Measurements from ENCODE around the gene TMEM258.

The TMEM258 gene

GRCh38 chr11:61805146-61805545 lies 12.7 kb upstream of the TMEM258 start:
- no peaks in the 10 kb centered on the region for H3K27me3 ChIP-seq (ENCODE audit: insufficient read depth, low read length, poor library complexity)
- no peak overlapping the region for H2AK5ac ChIP-seq (ENCODE audit: low read length)
- no peak overlapping the region for H2BK5ac ChIP-seq (ENCODE audit: low read length)
- H3K4me3 ChIP-seq (ENCODE audit: low read length), result no peak overlapping the region
- no peak overlapping the region for H4K8ac ChIP-seq (ENCODE audit: low read depth, low read length)
- no peak overlapping the region for H3K27ac ChIP-seq (ENCODE audit: low read depth, low read length)
- H3K9ac ChIP-seq (ENCODE audit: low read length), result no peak overlapping the region
- no peak overlapping the region for H3K4ac ChIP-seq (ENCODE audit: low read depth, low read length)
- no peak overlapping the region for H3K18ac ChIP-seq (ENCODE audit: low read length)
- H4K5ac ChIP-seq (ENCODE audit: low read length), result no peak overlapping the region
- no peak overlapping the region for H3K4me2 ChIP-seq (ENCODE audit: low read length)
- H3K36me3 ChIP-seq (ENCODE audit: control insufficient read depth, insufficient read depth, low read length), result peaks cover 48% of the 10 kb centered on the region
- no peak overlapping the region for H3K56ac ChIP-seq (ENCODE audit: low read length)
- no peak for DNase-seq
- no CpG with 5 or more reads among the region's 1 CpG for WGBS (ENCODE audit: extremely low coverage, insufficient coverage, low lambda C conversion rate)
- H3K79me2 ChIP-seq (ENCODE audit: control insufficient read depth, insufficient read depth, low read length), result no peaks in the 10 kb centered on the region
- no peaks in the 10 kb centered on the region for H3K4me1 ChIP-seq (ENCODE audit: control insufficient read depth, low read depth, low read length)
- no peak overlapping the region for H2BK120ac ChIP-seq (ENCODE audit: low read depth, low read length)
- peaks cover 2% of the 10 kb centered on the region for H3K79me1 ChIP-seq (ENCODE audit: low read length)
- no peak overlapping the region for H2BK15ac ChIP-seq (replicated peaks; ENCODE audit: low read depth)
- H3K23ac ChIP-seq (ENCODE audit: low read length), result no peak overlapping the region

GRCh38 chr11:61803889-61804647 lies 11.7 kb upstream of the TMEM258 start:
- no peak overlapping the region for H2AK5ac ChIP-seq (ENCODE audit: low read length)
- no peak overlapping the region for H4K5ac ChIP-seq (ENCODE audit: low read length)
- no peak overlapping the region for H2BK15ac ChIP-seq (replicated peaks; ENCODE audit: low read depth)
- no peaks in the 10 kb centered on the region for H3K27me3 ChIP-seq (ENCODE audit: insufficient read depth, low read length, poor library complexity)
- H3K56ac ChIP-seq (ENCODE audit: low read length), result no peak overlapping the region
- no peak overlapping the region for H3K27ac ChIP-seq (ENCODE audit: low read depth, low read length)
- peaks cover 44% of the 10 kb centered on the region for H3K36me3 ChIP-seq (ENCODE audit: control insufficient read depth, insufficient read depth, low read length)
- H3K4me1 ChIP-seq (ENCODE audit: control insufficient read depth, low read depth, low read length), result no peaks in the 10 kb centered on the region
- DNase-seq, result no peak
- H3K23ac ChIP-seq (ENCODE audit: low read length), result no peak overlapping the region
- no peak overlapping the region for H3K18ac ChIP-seq (ENCODE audit: low read length)
- no peak overlapping the region for H4K8ac ChIP-seq (ENCODE audit: low read depth, low read length)
- H3K79me1 ChIP-seq (ENCODE audit: low read length), result peaks cover 6% of the 10 kb centered on the region
- no peak overlapping the region for H2BK5ac ChIP-seq (ENCODE audit: low read length)
- H3K79me2 ChIP-seq (ENCODE audit: control insufficient read depth, insufficient read depth, low read length), result no peaks in the 10 kb centered on the region
- no peak overlapping the region for H3K4ac ChIP-seq (ENCODE audit: low read depth, low read length)
- H3K4me3 ChIP-seq (ENCODE audit: low read length), result no peak overlapping the region
- H3K4me2 ChIP-seq (ENCODE audit: low read length), result no peak overlapping the region
- H2BK120ac ChIP-seq (ENCODE audit: low read depth, low read length), result no peak overlapping the region
- WGBS (ENCODE audit: extremely low coverage, insufficient coverage, low lambda C conversion rate), result no CpG with 5 or more reads among the region's 3 CpGs
- no peak overlapping the region for H3K9ac ChIP-seq (ENCODE audit: low read length)

- H4K8ac ChIP-seq (ENCODE audit: low read depth, low read length), result no peak overlapping the region
Measured at GRCh38 chr11:61802605-61803004, 10.2 kb upstream of the TMEM258 start.

GRCh38 chr11:61800331-61801281 lies 8.2 kb upstream of the TMEM258 start:
- Histone ChIP-seq H4K8ac (ENCODE audit: low read depth, low read length) (no peak overlapping the region), H2BK15ac (replicated peaks; ENCODE audit: low read depth) (no peak overlapping the region), H2BK120ac (ENCODE audit: low read depth, low read length) (no peak overlapping the region), H4K5ac (ENCODE audit: low read length) (no peak overlapping the region), H3K27ac (ENCODE audit: low read depth, low read length) (no peak overlapping the region), H3K9ac (ENCODE audit: low read length) (no peak overlapping the region), H2AK5ac (ENCODE audit: low read length) (no peak overlapping the region), H3K4me1 (ENCODE audit: control insufficient read depth, low read depth, low read length) (no peaks in the 10 kb centered on the region), H3K18ac (ENCODE audit: low read length) (no peak overlapping the region), H3K36me3 (ENCODE audit: control insufficient read depth, insufficient read depth, low read length) (peaks cover 37% of the 10 kb centered on the region), H3K23ac (ENCODE audit: low read length) (no peak overlapping the region), H3K79me2 (ENCODE audit: control insufficient read depth, insufficient read depth, low read length) (peaks cover 6% of the 10 kb centered on the region), H3K4me2 (ENCODE audit: low read length) (no peak overlapping the region), H3K4me3 (ENCODE audit: low read length) (no peak overlapping the region), H3K79me1 (ENCODE audit: low read length) (peaks cover 8% of the 10 kb centered on the region), H2BK5ac (ENCODE audit: low read length) (no peak overlapping the region), H3K56ac (ENCODE audit: low read length) (no peak overlapping the region), H3K4ac (ENCODE audit: low read depth, low read length) (no peak overlapping the region), H3K27me3 (ENCODE audit: insufficient read depth, low read length, poor library complexity) (no peaks in the 10 kb centered on the region)
- DNase-seq, result no peak
- WGBS (ENCODE audit: extremely low coverage, insufficient coverage, low lambda C conversion rate), result no CpG with 5 or more reads among the region's 3 CpGs

More at GRCh38 chr11:61802605-61803004, 10.2 kb upstream of the TMEM258 start:
- H3K4ac ChIP-seq (ENCODE audit: low read depth, low read length), result no peak overlapping the region
- no peaks in the 10 kb centered on the region for H3K27me3 ChIP-seq (ENCODE audit: insufficient read depth, low read length, poor library complexity)
- no CpG with 5 or more reads among the region's 6 CpGs for WGBS (ENCODE audit: extremely low coverage, insufficient coverage, low lambda C conversion rate)
- no peak overlapping the region for H2BK5ac ChIP-seq (ENCODE audit: low read length)
- no peak overlapping the region for H3K56ac ChIP-seq (ENCODE audit: low read length)
- H2BK120ac ChIP-seq (ENCODE audit: low read depth, low read length), result no peak overlapping the region
- H3K18ac ChIP-seq (ENCODE audit: low read length), result no peak overlapping the region
- no peaks in the 10 kb centered on the region for H3K79me2 ChIP-seq (ENCODE audit: control insufficient read depth, insufficient read depth, low read length)
- no peaks in the 10 kb centered on the region for H3K4me1 ChIP-seq (ENCODE audit: control insufficient read depth, low read depth, low read length)
- H3K36me3 ChIP-seq (ENCODE audit: control insufficient read depth, insufficient read depth, low read length), result peaks cover 41% of the 10 kb centered on the region
- H3K27ac ChIP-seq (ENCODE audit: low read depth, low read length), result no peak overlapping the region
- peaks cover 6% of the 10 kb centered on the region for H3K79me1 ChIP-seq (ENCODE audit: low read length)
- no peak overlapping the region for H3K9ac ChIP-seq (ENCODE audit: low read length)
- H4K5ac ChIP-seq (ENCODE audit: low read length), result no peak overlapping the region
- no peak overlapping the region for H3K4me2 ChIP-seq (ENCODE audit: low read length)
- no peak overlapping the region for H2BK15ac ChIP-seq (replicated peaks; ENCODE audit: low read depth)
- H3K23ac ChIP-seq (ENCODE audit: low read length), result no peak overlapping the region
- DNase-seq, result no peak
- H2AK5ac ChIP-seq (ENCODE audit: low read length), result no peak overlapping the region
- no peak overlapping the region for H3K4me3 ChIP-seq (ENCODE audit: low read length)

- no CpG with 5 or more reads among the region's 2 CpGs for WGBS (ENCODE audit: extremely low coverage, insufficient coverage, low lambda C conversion rate)
Measured at GRCh38 chr11:61799665-61800284, 7.4 kb upstream of the TMEM258 start.

More at GRCh38 chr11:61799665-61800284, 7.4 kb upstream of the TMEM258 start:
- Histone ChIP-seq H3K27me3 (ENCODE audit: insufficient read depth, low read length, poor library complexity) (no peaks in the 10 kb centered on the region), H3K18ac (ENCODE audit: low read length) (no peak overlapping the region), H3K79me1 (ENCODE audit: low read length) (peaks cover 13% of the 10 kb centered on the region), H2AK5ac (ENCODE audit: low read length) (no peak overlapping the region), H3K79me2 (ENCODE audit: control insufficient read depth, insufficient read depth, low read length) (peaks cover 15% of the 10 kb centered on the region), H3K27ac (ENCODE audit: low read depth, low read length) (no peak overlapping the region), H3K9ac (ENCODE audit: low read length) (no peak overlapping the region), H2BK5ac (ENCODE audit: low read length) (no peak overlapping the region), H3K4ac (ENCODE audit: low read depth, low read length) (no peak overlapping the region), H3K56ac (ENCODE audit: low read length) (no peak overlapping the region), H3K23ac (ENCODE audit: low read length) (no peak overlapping the region), H3K36me3 (ENCODE audit: control insufficient read depth, insufficient read depth, low read length) (peaks cover 32% of the 10 kb centered on the region), H4K5ac (ENCODE audit: low read length) (no peak overlapping the region), H2BK120ac (ENCODE audit: low read depth, low read length) (no peak overlapping the region), H3K4me1 (ENCODE audit: control insufficient read depth, low read depth, low read length) (no peaks in the 10 kb centered on the region), H3K4me2 (ENCODE audit: low read length) (no peak overlapping the region), H2BK15ac (replicated peaks; ENCODE audit: low read depth) (no peak overlapping the region), H3K4me3 (ENCODE audit: low read length) (no peak overlapping the region), H4K8ac (ENCODE audit: low read depth, low read length) (no peak overlapping the region)
- DNase-seq, result no peak
